CD4-positive, alpha-beta T cell (primary cell): Measurements from ENCODE around the gene PTPDC1. TPM values are rescaled to one million over a fixed set of nuclear protein-coding genes. Genes with fewer than 3 reads are reported as not detected.

Source experiments
- ATAC-seq: fragments of 200-7000 bp; cut with Tn5 transposase; one replicate; pipeline ENCODE4 v1.10.0; 2022; ENCODE audit warnings: mild to moderate bottlenecking; ENCODE audit not compliant: poor library complexity
- CTCF ChIA-PET: fragments of 350-600 bp; sonication (Branson Sonifier 250); formaldehyde crosslinking; loops from one replicate; lab custom pipeline; 2021; ENCODE audit warnings: antibody characterized with exemption, inconsistent platforms; lab: Charles Lee
- POLR2A ChIA-PET: fragments of 350-600 bp; sonication (Branson Sonifier 250); formaldehyde crosslinking; loops from one replicate; lab custom pipeline; 2021; ENCODE audit warnings: antibody characterized with exemption, inconsistent platforms; lab: Charles Lee
- DNase-seq, 14 experiments: peaks; one replicate each; pipeline ENCODE4 v3.0.0-alpha.2; 2013 to 2020; ENCODE audit warnings: mixed read lengths in 2 of 14
- H3K27ac ChIP-seq, 2 donors: one replicate each; pipeline versions ENCODE4 v1.5.1 to v1.7.0; 2013; ENCODE audit warnings: low read length in 2 of 2, low read depth in 1 of 2, mild to moderate bottlenecking in 1 of 2
- H3K27me3 ChIP-seq, 2 experiments: 1 replicate in 1 of 2; 2 replicates in 1 of 2; pipeline versions ENCODE4 v1.6.1 to v1.7.0; 2013; ENCODE audit warnings: low read length in 2 of 2, control low read depth in 1 of 2, mild to moderate bottlenecking in 1 of 2, moderate library complexity in 1 of 2; ENCODE audit not compliant: insufficient read depth in 2 of 2, control insufficient read depth in 1 of 2
- H3K36me3 ChIP-seq: one replicate; pipeline ENCODE4 v1.6.1; 2013; ENCODE audit warnings: low read length, control low read depth; ENCODE audit not compliant: insufficient read depth
- H3K4me1 ChIP-seq: one replicate; pipeline ENCODE4 v1.6.1; 2013; ENCODE audit warnings: low read length, control low read depth; ENCODE audit not compliant: insufficient read depth
- H3K4me3 ChIP-seq: one replicate; pipeline ENCODE4 v1.5.1; 2013; ENCODE audit warnings: mild to moderate bottlenecking, low read length, moderate library complexity
- H3K9me3 ChIP-seq, 2 experiments: 1 replicate in 1 of 2; 2 replicates in 1 of 2; pipeline versions ENCODE4 v1.6.1 to v1.7.0; 2013; ENCODE audit warnings: low read length in 2 of 2, mild to moderate bottlenecking in 2 of 2, control low read depth in 1 of 2, moderate library complexity in 1 of 2; ENCODE audit not compliant: control insufficient read depth in 1 of 2, insufficient read depth in 1 of 2
- H3K27ac Mint-ChIP-seq: one replicate; pipeline ENCODE4 v1.8.0; 2020; ENCODE audit warnings: mixed read lengths
- H3K27me3 Mint-ChIP-seq: one replicate; pipeline ENCODE4 v1.8.0; 2021; ENCODE audit warnings: mixed read lengths
- H3K36me3 Mint-ChIP-seq: one replicate; pipeline ENCODE4 v1.8.0; 2021; ENCODE audit warnings: low read depth, mixed read lengths
- H3K4me1 Mint-ChIP-seq: one replicate; pipeline ENCODE4 v1.8.0; 2021; ENCODE audit warnings: low read depth, mixed read lengths
- H3K4me3 Mint-ChIP-seq: one replicate; pipeline ENCODE4 v1.8.0; 2020; ENCODE audit warnings: mild to moderate bottlenecking, mixed read lengths
- H3K9me3 Mint-ChIP-seq: one replicate; pipeline ENCODE4 v1.8.0; 2020; ENCODE audit warnings: mixed read lengths
- intact Hi-C, 2 experiments: fragments of 100-400 bp; cut with DNase I in 1 of 2; cut with micrococcal nuclease in 1 of 2; formaldehyde crosslinking; loops; one replicate each; pipeline versions ENCODE4 v1.15.1 to v1.9.0; 2023 to 2025; cut with DNase I, micrococcal nuclease
- total RNA-seq, 174 experiments: library from RNA in 2 of 174; stranded (reverse) in 2 of 174; gene quantifications; one replicate each; pipeline ENCODE4 v1.2.3 and lab custom pipeline; 2021 to 2026
- TF ChIP-seq, protein P1 (sequence below): fragments of 200-600 bp; IDR thresholded peaks from one replicate; pipeline ENCODE4 v1.8.0; 2022; ENCODE audit warnings: antibody characterized with exemption, mild to moderate bottlenecking

PTPDC1 gene
- total RNA-seq, 2 experiments from 2014 or later, result 2.7 TPM

DNA sequence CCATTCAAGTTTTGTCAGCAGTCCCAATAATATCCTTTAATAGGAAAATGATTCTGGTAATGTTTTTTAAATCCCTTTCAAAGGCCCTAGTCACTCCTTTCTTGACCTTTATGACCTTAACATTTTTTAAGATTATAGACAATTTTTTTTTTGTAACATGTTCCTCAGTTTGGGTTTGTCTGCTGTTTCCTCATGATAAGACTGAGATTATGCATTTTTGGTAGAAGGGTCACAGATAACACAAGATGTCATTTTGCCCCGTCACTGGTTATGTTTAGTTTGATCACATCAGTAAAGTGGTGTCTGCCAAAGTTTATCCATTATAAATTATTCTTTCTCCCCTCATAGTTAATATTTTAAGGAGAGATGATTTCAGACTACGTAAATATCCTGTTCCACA lies 16.0 kb upstream of the PTPDC1 start:
- intact Hi-C loops, result no loop called here
- Mint-ChIP-seq H3K4me3 (no peak overlapping the region), H3K36me3 (peaks cover 21% of the 10 kb centered on the region), H3K4me1 (no peaks in the 10 kb centered on the region), H3K27me3 (no peaks in the 10 kb centered on the region), H3K27ac (no peak overlapping the region), H3K9me3 (no peaks in the 10 kb centered on the region)
- ATAC-seq, result no peak
- Histone ChIP-seq H3K27ac (no peak overlapping the region), H3K9me3 (no peaks in the 10 kb centered on the region), H3K36me3 (no peaks in the 10 kb centered on the region), H3K4me3 (no peak overlapping the region), H3K27me3 (no peaks in the 10 kb centered on the region), H3K4me1 (no peaks in the 10 kb centered on the region)
- ChIA-PET POLR2A (no interaction called here), CTCF (no interaction called here)
- DNase-seq, result no peak
- TF ChIP-seq, protein P1, sequence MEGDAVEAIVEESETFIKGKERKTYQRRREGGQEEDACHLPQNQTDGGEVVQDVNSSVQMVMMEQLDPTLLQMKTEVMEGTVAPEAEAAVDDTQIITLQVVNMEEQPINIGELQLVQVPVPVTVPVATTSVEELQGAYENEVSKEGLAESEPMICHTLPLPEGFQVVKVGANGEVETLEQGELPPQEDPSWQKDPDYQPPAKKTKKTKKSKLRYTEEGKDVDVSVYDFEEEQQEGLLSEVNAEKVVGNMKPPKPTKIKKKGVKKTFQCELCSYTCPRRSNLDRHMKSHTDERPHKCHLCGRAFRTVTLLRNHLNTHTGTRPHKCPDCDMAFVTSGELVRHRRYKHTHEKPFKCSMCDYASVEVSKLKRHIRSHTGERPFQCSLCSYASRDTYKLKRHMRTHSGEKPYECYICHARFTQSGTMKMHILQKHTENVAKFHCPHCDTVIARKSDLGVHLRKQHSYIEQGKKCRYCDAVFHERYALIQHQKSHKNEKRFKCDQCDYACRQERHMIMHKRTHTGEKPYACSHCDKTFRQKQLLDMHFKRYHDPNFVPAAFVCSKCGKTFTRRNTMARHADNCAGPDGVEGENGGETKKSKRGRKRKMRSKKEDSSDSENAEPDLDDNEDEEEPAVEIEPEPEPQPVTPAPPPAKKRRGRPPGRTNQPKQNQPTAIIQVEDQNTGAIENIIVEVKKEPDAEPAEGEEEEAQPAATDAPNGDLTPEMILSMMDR, result no peak

DNA sequence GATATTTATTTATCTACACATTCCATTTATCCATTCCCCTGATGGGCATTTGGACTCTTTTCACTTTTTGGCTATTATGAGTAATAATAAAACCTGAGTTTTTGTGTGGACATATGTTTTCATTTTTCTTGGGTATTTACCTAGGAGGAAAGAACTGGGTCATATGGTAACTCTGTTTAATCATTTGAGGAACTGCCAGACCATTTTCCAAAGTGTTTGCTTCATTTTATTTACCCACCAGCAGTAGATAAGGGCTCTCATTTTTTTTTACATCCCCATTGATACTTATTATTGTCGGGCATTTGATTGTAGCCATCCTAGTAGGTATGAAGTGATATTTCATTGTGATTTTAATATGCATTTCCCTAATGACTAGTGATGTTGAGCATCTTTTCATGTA lies 7.7 kb upstream of the PTPDC1 start:
- H3K36me3 Mint-ChIP-seq, result peaks cover 18% of the 10 kb centered on the region
- intact Hi-C loops, result no loop called here
- H3K9me3 ChIP-seq, result no peaks in the 10 kb centered on the region
- no peak for ATAC-seq
- H3K36me3 ChIP-seq, result no peaks in the 10 kb centered on the region
- ChIA-PET POLR2A (no interaction called here), CTCF (no interaction called here)
- H3K27me3 ChIP-seq, result no peaks in the 10 kb centered on the region
- H3K27ac ChIP-seq, result no peak overlapping the region
- no peaks in the 10 kb centered on the region for H3K4me1 Mint-ChIP-seq
- H3K4me3 ChIP-seq, result no peak overlapping the region
- no peaks in the 10 kb centered on the region for H3K27me3 Mint-ChIP-seq
- no peak for DNase-seq
- no peaks in the 10 kb centered on the region for H3K4me1 ChIP-seq
- TF ChIP-seq, protein P1, result no peak
- H3K4me3 Mint-ChIP-seq, result no peak overlapping the region
- no peak overlapping the region for H3K27ac Mint-ChIP-seq
- H3K9me3 Mint-ChIP-seq, result no peaks in the 10 kb centered on the region

- Mint-ChIP-seq H3K9me3 (no peaks in the 10 kb centered on the region), H3K4me3 (no peak overlapping the region), H3K27me3 (no peaks in the 10 kb centered on the region), H3K4me1 (no peaks in the 10 kb centered on the region), H3K36me3 (peaks cover 10% of the 10 kb centered on the region), H3K27ac (no peak overlapping the region)
- no peaks in the 10 kb centered on the region for H3K27me3 ChIP-seq
- DNase-seq, result no peak
- H3K4me1 ChIP-seq, result no peaks in the 10 kb centered on the region
- no peaks in the 10 kb centered on the region for H3K9me3 ChIP-seq
- ChIA-PET POLR2A (no interaction called here), CTCF (interaction anchor here (1.2 kb wide), 1 partner anchor 135 kb away, joined by 3 read pairs; no protein-coding TSS in a partner anchor)
- H3K27ac ChIP-seq, result no peak overlapping the region
- TF ChIP-seq, protein P1, result no peak
- intact Hi-C loops, result no loop called here
- no peaks in the 10 kb centered on the region for H3K36me3 ChIP-seq
- H3K4me3 ChIP-seq, result no peak overlapping the region
- no peak for ATAC-seq
Measured at GRCh38 chr9:94078086-94078485, 6.2 kb upstream of the PTPDC1 start.
